Neural cell (in vitro differentiated cells): ENCODE data around the gene ADAD1.

Experiments used
- CTCF ChIP-seq: fragments of 450-650 bp; IDR thresholded peaks from 2 replicates; pipeline ENCODE4 v1.5.1; 2014; ENCODE audit warnings: antibody characterized with exemption, mild to moderate bottlenecking, moderate library complexity; ENCODE audit not compliant: poor library complexity, severe bottlenecking
- POLR2AphosphoS5 ChIP-seq: IDR thresholded peaks from 2 replicates; pipeline ENCODE4 v1.6.1; 2012

DNA sequence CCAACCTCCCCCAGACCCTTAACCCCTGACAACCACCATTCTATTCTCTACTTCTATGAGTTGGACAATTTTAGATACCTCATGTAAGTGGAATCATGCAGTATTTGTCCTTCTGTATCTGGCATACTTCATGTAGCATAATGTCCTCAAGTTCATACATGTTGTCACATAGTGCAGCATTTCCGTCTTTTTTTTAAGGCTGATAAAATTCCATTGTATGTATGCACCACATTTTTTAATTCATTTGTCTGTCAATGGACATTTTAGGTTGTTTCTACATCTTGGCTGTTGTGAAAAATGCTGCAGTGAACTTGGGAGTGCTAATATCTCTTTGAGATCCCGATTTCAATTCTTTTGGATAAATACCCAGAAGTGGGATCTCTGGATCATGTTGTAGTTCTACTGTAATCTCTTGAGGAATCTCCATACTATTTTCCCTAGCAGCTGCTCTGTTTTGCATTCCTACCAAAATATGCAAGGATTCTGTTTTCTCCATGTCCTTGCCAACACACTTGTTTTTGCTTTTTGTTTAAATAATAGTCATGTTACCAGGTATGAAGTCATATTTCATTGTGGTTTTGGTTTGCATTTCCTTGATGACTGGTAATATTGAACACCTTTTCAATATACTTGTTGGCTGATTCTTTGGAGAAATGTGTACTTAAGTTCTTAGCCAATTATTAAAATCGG is 48.8 kb upstream of the ADAD1 start:
- TF ChIP-seq CTCF (no peak), POLR2AphosphoS5 (no peak)
